GM18909 (cell line): ENCODE results near the gene GDE1.

Experiments used
- ATAC-seq: cut with Tn5 transposase; IDR thresholded peaks from one replicate; pipeline ENCODE4 v1.9.1; 2021; ENCODE audit warnings: mild to moderate bottlenecking; ENCODE audit not compliant: unreplicated experiment, poor library complexity

GDE1 gene

GRCh38 chr16:19497176-19497575, 24.7 kb downstream of the GDE1 start:
- no peak for ATAC-seq

GRCh38 chr16:19490619-19491018, 31.3 kb downstream of the GDE1 start:
- no peak for ATAC-seq

GRCh38 chr16:19488213-19488640, 33.7 kb downstream of the GDE1 start:
- ATAC-seq, result no peak

GRCh38 chr16:19486750-19487325, 35.1 kb downstream of the GDE1 start:
- ATAC-seq, result no peak

- ATAC-seq, result no peak
Observed at GRCh38 chr16:19486051-19486450, 35.8 kb downstream of the GDE1 start.

GRCh38 chr16:19485611-19486010, 36.3 kb downstream of the GDE1 start:
- no peak for ATAC-seq

GRCh38 chr16:19484096-19484495, 37.8 kb downstream of the GDE1 start:
- ATAC-seq, result no peak

- ATAC-seq, result no peak
Observed at GRCh38 chr16:19482291-19482690, 39.6 kb downstream of the GDE1 start.

- no peak for ATAC-seq
Observed at GRCh38 chr16:19481769-19482168, 40.1 kb downstream of the GDE1 start.

GRCh38 chr16:19481296-19481695, 40.6 kb downstream of the GDE1 start:
- no peak for ATAC-seq

GRCh38 chr16:19479302-19479721, 42.6 kb downstream of the GDE1 start:
- no peak for ATAC-seq

- ATAC-seq, result no peak
Observed at GRCh38 chr16:19478505-19478904, 43.4 kb downstream of the GDE1 start.

GRCh38 chr16:19474617-19475016, 47.3 kb downstream of the GDE1 start:
- ATAC-seq, result no peak

GRCh38 chr16:19472482-19472881, 49.4 kb downstream of the GDE1 start:
- ATAC-seq, result no peak

GRCh38 chr16:19468300-19468699, 53.6 kb downstream of the GDE1 start:
- ATAC-seq, result no peak

GRCh38 chr16:19463468-19464315, 58.2 kb downstream of the GDE1 start:
- ATAC-seq, result no peak

GRCh38 chr16:19460397-19460796, 61.5 kb downstream of the GDE1 start:
- ATAC-seq, result no peak

GRCh38 chr16:19458722-19459379, 63.0 kb downstream of the GDE1 start:
- ATAC-seq, result no peak
